Neural progenitor cell (in vitro differentiated cells): ENCODE data around the gene AXDND1. TPM values are rescaled to one million over a fixed set of nuclear protein-coding genes. Genes with fewer than 3 reads are reported as not detected.

Experiments used
- DNase-seq: peaks from one replicate; pipeline ENCODE4 v3.0.0-alpha.2; 2016; ENCODE audit warnings: low spot score
- H2AFZ ChIP-seq: fragments of 200-600 bp; sonication (generic); replicated peaks from 2 replicates; pipeline ENCODE4 v1.6.1; 2016; ENCODE audit warnings: antibody characterized with exemption
- H3F3A ChIP-seq: fragments of 200-600 bp; sonication (generic); 2 replicates; pipeline ENCODE4 v1.6.1; 2016; ENCODE audit warnings: antibody characterized with exemption, low read depth
- H3K27ac ChIP-seq: fragments of 200-600 bp; sonication (generic); 2 replicates; pipeline ENCODE4 v1.5.1; 2016; ENCODE audit warnings: mild to moderate bottlenecking
- H3K27me3 ChIP-seq: fragments of 200-600 bp; sonication (generic); 2 replicates; pipeline ENCODE4 v1.6.1; 2016; ENCODE audit warnings: mild to moderate bottlenecking, moderate library complexity
- H3K36me3 ChIP-seq: fragments of 200-600 bp; sonication (generic); 2 replicates; pipeline ENCODE4 v1.5.1; 2016
- H3K4me1 ChIP-seq: fragments of 200-600 bp; sonication (generic); 2 replicates; pipeline ENCODE4 v1.6.1; 2016; ENCODE audit warnings: mixed run types
- H3K4me2 ChIP-seq: fragments of 200-600 bp; sonication (generic); 2 replicates; pipeline ENCODE4 v1.6.1; 2016
- H3K4me3 ChIP-seq: fragments of 200-600 bp; sonication (generic); 2 replicates; pipeline ENCODE4 v1.5.1; 2016
- H3K79me2 ChIP-seq: fragments of 200-600 bp; sonication (generic); 2 replicates; pipeline ENCODE4 v1.6.1; 2016; ENCODE audit warnings: low read depth
- H3K9ac ChIP-seq: fragments of 200-600 bp; sonication (generic); 2 replicates; pipeline ENCODE4 v1.6.1; 2016
- H3K9me3 ChIP-seq: fragments of 200-600 bp; sonication (generic); 2 replicates; pipeline ENCODE4 v1.5.1; 2016; ENCODE audit warnings: low read depth
- H4K20me1 ChIP-seq: fragments of 200-600 bp; sonication (generic); 2 replicates; pipeline ENCODE4 v1.6.1; 2016; ENCODE audit warnings: low read depth
- H3K27ac Mint-ChIP-seq: 3 replicates; pipeline ENCODE4 v1.8.0; 2021; ENCODE audit warnings: mixed read lengths
- H3K27me3 Mint-ChIP-seq: 2 replicates; pipeline ENCODE4 v1.8.0; 2022; ENCODE audit warnings: low read depth, mild to moderate bottlenecking, inconsistent platforms, moderate library complexity, mixed read lengths; ENCODE audit not compliant: insufficient read depth
- H3K36me3 Mint-ChIP-seq: 3 replicates; pipeline ENCODE4 v1.8.0; 2021; ENCODE audit warnings: mixed read lengths
- H3K4me1 Mint-ChIP-seq: 3 replicates; pipeline ENCODE4 v1.8.0; 2021; ENCODE audit warnings: mixed read lengths
- H3K4me3 Mint-ChIP-seq: 3 replicates; pipeline ENCODE4 v1.8.0; 2021; ENCODE audit warnings: mild to moderate bottlenecking, moderate library complexity, mixed read lengths
- H3K9me3 Mint-ChIP-seq: 3 replicates; pipeline ENCODE4 v1.8.0; 2020; ENCODE audit warnings: mixed read lengths
- CTCF ChIP-seq: fragments of 200-600 bp; sonication (generic); IDR thresholded peaks from 2 replicates; pipeline ENCODE4 v1.5.1; 2017; ENCODE audit warnings: antibody characterized with exemption, mild to moderate bottlenecking
- EZH2 ChIP-seq: fragments of 200-600 bp; sonication (generic); IDR thresholded peaks from 2 replicates; pipeline ENCODE4 v1.6.1; 2017; ENCODE audit warnings: antibody characterized with exemption, mild to moderate bottlenecking, moderate library complexity
- EZH2phosphoT487 ChIP-seq: fragments of 200-600 bp; sonication (generic); IDR thresholded peaks from 2 replicates; pipeline ENCODE4 v1.6.1; 2017; ENCODE audit warnings: antibody characterized with exemption
- total RNA-seq: library from RNA; depleted of rRNA; stranded (reverse); fragments of >200 nt; gene quantifications from 2 replicates; pipeline ENCODE4 v1.2.3, GENCODE V29; 2015; ENCODE audit warnings: low replicate concordance

The AXDND1 gene
- total RNA-seq, 1 donor from 2014 or later, result 0.30 TPM

GRCh38 chr1:179329862-179330261 is 35.9 kb upstream of the AXDND1 start:
- Mint-ChIP-seq H3K27ac (no peak overlapping the region), H3K4me1 (no peaks in the 10 kb centered on the region), H3K27me3 (peaks cover 2% of the 10 kb centered on the region), H3K36me3 (peaks cover 21% of the 10 kb centered on the region), H3K4me3 (no peak overlapping the region), H3K9me3 (no peaks in the 10 kb centered on the region)
- Histone ChIP-seq H4K20me1 (no peaks in the 10 kb centered on the region), H3K9me3 (no peaks in the 10 kb centered on the region), H3K27ac (no peak overlapping the region), H3K9ac (no peak overlapping the region), H3K4me2 (no peak overlapping the region), H2AFZ (no peak overlapping the region), H3K36me3 (no peaks in the 10 kb centered on the region), H3K4me3 (no peak overlapping the region), H3K79me2 (no peaks in the 10 kb centered on the region), H3K4me1 (no peaks in the 10 kb centered on the region), H3F3A (no peaks in the 10 kb centered on the region), H3K27me3 (no peaks in the 10 kb centered on the region)
- TF ChIP-seq EZH2 (no peak), EZH2phosphoT487 (no peak), CTCF (no peak)
- no peak for DNase-seq

DNA sequence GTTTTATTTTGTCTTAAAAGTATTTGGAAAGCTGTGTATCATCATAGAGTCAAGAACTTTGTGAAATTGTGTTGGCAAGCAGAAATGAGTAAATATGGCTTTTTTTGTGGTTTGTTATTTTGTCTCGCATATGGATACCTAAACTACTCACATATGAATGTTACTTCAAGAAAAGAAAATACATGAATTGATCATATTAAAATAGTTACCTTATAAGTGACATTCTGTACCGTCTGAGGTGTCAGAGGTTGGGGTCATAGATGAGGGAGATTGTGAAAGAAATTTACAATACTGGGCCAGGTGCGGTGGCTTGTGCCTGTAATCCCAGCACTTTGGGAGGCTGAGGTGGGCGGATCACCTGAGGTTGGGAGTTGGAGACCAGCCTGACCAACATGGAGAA is 31.3 kb upstream of the AXDND1 start:
- H3K9me3 Mint-ChIP-seq, result no peaks in the 10 kb centered on the region
- H3K27ac Mint-ChIP-seq, result no peak overlapping the region

DNA sequence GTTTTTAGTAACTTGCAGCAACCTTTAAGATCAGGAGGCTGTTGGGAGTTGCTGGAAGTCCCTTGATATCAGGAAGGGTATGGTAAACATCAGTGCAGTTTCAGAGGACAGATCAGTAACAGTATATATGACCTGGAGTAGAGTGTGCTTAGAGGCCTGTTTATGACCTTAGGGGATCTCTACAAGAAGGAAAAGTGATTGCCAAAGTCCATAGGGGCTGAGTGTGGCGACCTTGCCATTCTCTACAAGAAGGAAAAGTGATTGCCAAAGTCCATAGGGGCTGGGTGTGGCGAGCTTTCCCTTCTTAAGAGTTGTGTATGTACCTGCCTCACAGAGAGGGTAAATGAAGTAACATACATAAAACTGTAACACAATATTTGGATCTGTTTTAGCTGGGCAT is 28.5 kb upstream of the AXDND1 start:
- Histone ChIP-seq H3K4me1 (no peaks in the 10 kb centered on the region), H3K9me3 (no peaks in the 10 kb centered on the region), H3K4me3 (no peak overlapping the region), H4K20me1 (no peaks in the 10 kb centered on the region), H3K27me3 (no peaks in the 10 kb centered on the region), H3K4me2 (no peak overlapping the region), H3K9ac (no peak overlapping the region), H3K27ac (no peak overlapping the region), H3F3A (no peaks in the 10 kb centered on the region), H3K79me2 (no peaks in the 10 kb centered on the region), H2AFZ (no peak overlapping the region), H3K36me3 (no peaks in the 10 kb centered on the region)
- no peak for DNase-seq
- Mint-ChIP-seq H3K27ac (no peak overlapping the region), H3K4me1 (no peaks in the 10 kb centered on the region), H3K27me3 (no peaks in the 10 kb centered on the region), H3K9me3 (no peaks in the 10 kb centered on the region), H3K4me3 (no peak overlapping the region), H3K36me3 (peaks cover 3% of the 10 kb centered on the region)
- no peak for TF ChIP-seq CTCF
- no peak for TF ChIP-seq EZH2
- TF ChIP-seq EZH2phosphoT487, result no peak

More for the DNA sequence above, 31.3 kb upstream of the AXDND1 start:
- H3K27ac ChIP-seq, result no peak overlapping the region
- Mint-ChIP-seq H3K36me3 (peaks cover 12% of the 10 kb centered on the region), H3K4me3 (no peak overlapping the region), H3K27me3 (peaks cover 2% of the 10 kb centered on the region), H3K4me1 (no peaks in the 10 kb centered on the region)
- H3K4me2 ChIP-seq, result no peak overlapping the region
- no peak for TF ChIP-seq EZH2
- no peak for TF ChIP-seq EZH2phosphoT487
- no peak for TF ChIP-seq CTCF
- no peak overlapping the region for H3K4me3 ChIP-seq
- no peaks in the 10 kb centered on the region for H3K79me2 ChIP-seq
- no peaks in the 10 kb centered on the region for H3K4me1 ChIP-seq
- H3K27me3 ChIP-seq, result no peaks in the 10 kb centered on the region
- H3K9ac ChIP-seq, result no peak overlapping the region
- H3K36me3 ChIP-seq, result no peaks in the 10 kb centered on the region
- DNase-seq, result no peak
- no peak overlapping the region for H2AFZ ChIP-seq
- no peaks in the 10 kb centered on the region for H3K9me3 ChIP-seq
- H4K20me1 ChIP-seq, result no peaks in the 10 kb centered on the region
- H3F3A ChIP-seq, result no peaks in the 10 kb centered on the region
